Panc1 (cell line): ENCODE results near the gene UNC93A.

Source experiments
- CTCF ChIP-seq: fragments of 450-650 bp; IDR thresholded peaks from 2 replicates; pipeline ENCODE4 v1.5.1; 2017; ENCODE audit warnings: mild to moderate bottlenecking
- REST ChIP-seq, 2 experiments: IDR thresholded peaks; 2 replicates each; pipeline ENCODE4 v1.6.1; 2011 to 2012; ENCODE audit warnings: low read depth in 2 of 2, control low read depth in 1 of 2, low read length in 1 of 2, mild to moderate bottlenecking in 1 of 2, moderate library complexity in 1 of 2; ENCODE audit not compliant: insufficient read depth in 1 of 2
- TCF7L2 ChIP-seq: IDR thresholded peaks from 2 replicates; pipeline ENCODE4 v1.6.1; 2011; ENCODE audit warnings: mild to moderate bottlenecking, low read depth, low read length, inconsistent platforms

GRCh38 chr6:167285077-167285770 lies 5.9 kb upstream of the UNC93A start:
- TF ChIP-seq CTCF (no peak), REST (IDR thresholded peaks at IDR 0.05; ENCODE audit: insufficient read depth in 1 of 2, low read depth in 2 of 2, low read length in 1 of 2) (no peak), TCF7L2 (no peak)
